Fibroblast of villous mesenchyme (primary cell): ENCODE data around the gene ZMYM5. TPM values are rescaled to one million over a fixed set of nuclear protein-coding genes. Genes with fewer than 3 reads are reported as not detected.
"Not testable (repeated sequence)": the region's sequence is repeated elsewhere in the genome, so short reads cannot be mapped to it uniquely, and the experiment has no call there.

ENCODE experiments used
- DNase-seq: peaks from one replicate; pipeline ENCODE4 v3.0.0-alpha.2; 2010; ENCODE audit warnings: low read depth
- H3K4me3 ChIP-seq: 2 replicates; pipeline ENCODE4 v1.5.1; 2011; ENCODE audit warnings: low read depth, mild to moderate bottlenecking, low read length
- CTCF ChIP-seq: IDR thresholded peaks from 2 replicates; pipeline ENCODE4 v1.5.1; 2012; ENCODE audit warnings: low read depth, mild to moderate bottlenecking, low read length; ENCODE audit not compliant: insufficient read depth
- total RNA-seq: library from RNA; depleted of rRNA; stranded (reverse); fragments of >200 nt; gene quantifications from 2 replicates; pipeline ENCODE4 v1.2.3, GENCODE V29; 2012

ZMYM5 gene
- total RNA-seq, 1 donor: 24.2 TPM

DNA sequence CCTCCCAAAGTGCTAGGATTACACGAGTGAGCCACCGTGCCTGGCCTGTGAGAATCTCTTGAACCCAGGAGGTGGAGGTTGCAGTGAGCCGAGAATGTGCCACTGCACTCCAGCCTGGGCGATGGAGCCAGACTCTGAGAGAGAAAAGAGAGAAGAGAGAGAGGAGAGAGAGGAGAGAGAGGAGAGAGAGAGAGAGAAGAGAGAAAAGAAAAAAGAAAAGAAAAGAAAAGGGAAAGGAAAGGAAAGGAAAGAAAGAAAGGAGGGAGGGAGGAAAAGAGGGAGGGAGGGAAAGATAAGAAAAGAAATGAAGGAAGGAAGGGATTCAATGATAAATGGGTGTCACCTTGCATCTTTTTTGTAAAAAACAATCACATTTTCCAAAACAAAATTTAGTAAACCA is 57.7 kb downstream of the ZMYM5 start:
- DNase-seq: no peak
- no peak overlapping the region for H3K4me3 ChIP-seq
- no peak for TF ChIP-seq CTCF

GRCh38 chr13:19795956-19796355 is 67.5 kb downstream of the ZMYM5 start:
- no peak overlapping the region for H3K4me3 ChIP-seq
- no peak for TF ChIP-seq CTCF
- DNase-seq: no peak

DNA sequence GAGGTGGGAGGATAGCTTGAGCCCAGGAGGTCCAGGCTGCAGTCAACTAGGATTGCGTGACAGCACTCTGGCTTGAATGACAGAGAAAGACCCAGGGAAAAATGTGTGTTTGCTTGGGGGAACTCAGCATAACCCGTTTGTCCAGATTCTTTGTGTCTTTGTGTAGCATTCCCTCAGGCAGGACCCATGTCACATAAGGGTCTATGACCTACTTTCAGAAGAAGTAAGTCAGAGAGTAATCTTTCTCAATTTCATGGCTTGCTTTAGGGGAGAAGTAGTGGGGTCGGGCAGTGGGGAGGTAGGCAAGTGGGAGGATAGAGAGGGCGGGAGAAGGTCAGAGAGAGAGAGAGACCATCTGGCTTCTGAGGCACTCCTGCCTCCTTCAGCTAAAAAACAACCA is 68.8 kb downstream of the ZMYM5 start:
- TF ChIP-seq CTCF: no peak
- H3K4me3 ChIP-seq: no peak overlapping the region
- DNase-seq: no peak

- H3K4me3 ChIP-seq: no peak overlapping the region
- DNase-seq: no peak
- no peak for TF ChIP-seq CTCF
Measured at GRCh38 chr13:19791953-19792537, 71.4 kb downstream of the ZMYM5 start.

DNA sequence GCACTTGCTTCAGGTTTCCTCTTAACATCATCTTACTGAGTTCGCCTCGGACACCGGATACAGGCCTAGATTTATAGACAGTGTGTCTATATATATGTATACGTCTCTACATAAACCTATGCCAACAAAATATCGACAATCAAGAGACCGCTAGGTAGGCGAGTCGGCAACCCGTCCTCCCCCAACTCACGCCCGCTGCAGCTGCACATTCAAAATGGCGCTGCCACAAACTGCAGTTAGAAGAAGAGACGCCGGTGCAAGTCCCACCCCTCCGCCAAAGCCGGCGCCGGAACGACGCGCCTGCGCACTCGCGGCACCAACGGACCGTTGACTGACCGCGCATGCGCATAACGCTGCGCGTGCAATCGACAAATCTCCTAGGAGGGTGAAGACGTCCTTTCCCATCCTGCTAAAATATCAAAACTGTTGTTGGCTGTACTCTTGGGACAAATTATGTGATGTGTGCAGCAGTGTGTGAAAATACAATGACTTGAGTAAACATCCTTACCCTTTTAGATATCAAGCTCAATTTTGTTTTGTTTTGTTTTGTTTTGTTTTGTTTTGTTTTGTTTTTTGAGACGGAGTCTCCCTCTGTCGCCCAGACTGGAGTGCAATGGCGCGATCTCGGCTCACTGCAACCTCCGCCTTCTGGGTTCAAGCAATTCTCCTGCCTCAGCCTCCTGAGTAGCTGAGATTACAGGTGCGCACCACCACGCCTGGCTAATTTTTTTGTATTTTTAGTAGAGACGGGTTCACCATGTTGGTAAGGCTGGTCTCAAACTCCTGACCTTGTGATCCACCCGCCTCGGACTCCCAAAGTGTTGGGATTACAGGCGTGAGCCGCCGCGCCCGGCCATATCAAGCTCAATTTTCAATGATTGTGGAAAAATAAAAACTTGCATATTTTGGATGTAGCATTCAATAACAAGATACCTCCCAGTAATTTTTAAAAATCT is 80.4 kb downstream of the ZMYM5 start, which contains the start of gene PSPC1:
Gene PSPC1, minus strand, starts transcription at position 219 of the 956 bp plus-strand sequence. Its CDS starts 188 bp downstream, at position 31.
- H3K4me3 ChIP-seq: peak within 1 kb of the TSS; percentile 94
- peak; percentile 95 for DNase-seq

GRCh38 chr13:19782049-19782726 is 81.3 kb downstream of the ZMYM5 start:
- peak overlapping the region; percentile 94 for H3K4me3 ChIP-seq
- no peak for TF ChIP-seq CTCF
- peak; percentile 68 for DNase-seq

GRCh38 chr13:19781526-19781925 is 81.9 kb downstream of the ZMYM5 start:
- TF ChIP-seq CTCF: no peak
- peak overlapping the region; percentile 94 for H3K4me3 ChIP-seq
- no peak for DNase-seq

DNA sequence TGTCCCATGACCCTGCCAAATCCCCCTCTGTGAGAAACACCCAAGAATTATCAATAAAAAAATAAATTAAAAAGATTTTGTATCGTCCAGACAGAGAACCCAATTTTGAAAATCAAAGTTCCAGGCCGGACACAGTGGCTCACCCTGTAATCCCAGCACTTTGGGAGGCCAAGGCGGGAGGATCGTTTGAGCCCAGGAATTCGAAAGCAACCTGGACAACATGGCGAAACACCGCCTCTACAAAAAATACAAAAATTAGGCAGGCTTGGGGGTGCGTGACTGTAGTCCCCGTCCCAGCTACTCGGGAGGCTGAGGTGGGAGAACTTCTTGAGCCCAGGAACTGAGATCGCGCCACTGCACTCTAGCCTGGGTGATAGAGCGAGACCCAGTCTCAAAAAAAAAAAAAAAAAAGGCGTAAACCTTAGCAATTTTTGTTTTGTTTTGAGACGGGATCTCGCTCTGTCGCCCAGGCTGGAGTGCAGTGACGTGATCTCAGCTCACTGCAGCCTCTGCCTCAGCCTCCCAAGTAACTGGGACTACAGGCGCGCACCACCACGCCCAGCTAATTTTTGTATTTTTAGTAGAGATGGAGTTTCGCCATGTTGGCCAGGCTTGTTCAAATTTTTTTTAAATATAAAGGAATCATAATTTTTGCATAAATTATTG is 82.6 kb downstream of the ZMYM5 start:
- H3K4me3 ChIP-seq: peak overlapping the region; percentile 94
- DNase-seq: not testable (repeated sequence)
